ENCODE measurements around the gene EPB41L4A.
A peak's percentile ranks its signal among the peaks of the same experiment; 100 is the strongest.

DNA sequence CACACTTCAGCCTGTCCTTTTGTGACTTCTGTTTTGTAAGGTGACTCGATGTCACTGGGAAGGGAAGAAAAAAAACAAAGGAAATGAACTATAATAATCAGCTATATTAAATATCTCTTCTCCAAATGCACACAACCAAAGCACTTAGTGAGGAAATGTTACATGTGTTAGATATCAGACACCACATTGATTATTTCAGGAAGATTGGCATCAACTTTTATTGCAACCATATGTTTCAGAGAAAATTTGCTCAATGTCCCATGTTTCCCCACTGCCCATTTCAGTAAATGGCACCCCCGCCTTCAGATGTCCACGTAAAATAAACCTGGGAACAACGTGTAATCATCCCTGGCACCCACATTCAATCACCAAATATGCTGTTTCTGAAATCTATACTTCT is 151.8 kb downstream of the EPB41L4A start:
- TF ChIP-seq GATA2 (IDR thresholded peaks at IDR 0.05; ENCODE audit: low read depth, low read length) (peak; percentile 61), GATA3 (IDR thresholded peaks at IDR 0.05; ENCODE audit: low read depth, low read length) (no peak)

Measured in SH-SY5Y (cell line).